ENCODE measurements around the gene TCEA2. TPM values are rescaled to one million over a fixed set of nuclear protein-coding genes. Genes with fewer than 3 reads are reported as not detected.

TCEA2 gene
- total RNA-seq, 1 donor from 2014 or later: 123 TPM

DNA sequence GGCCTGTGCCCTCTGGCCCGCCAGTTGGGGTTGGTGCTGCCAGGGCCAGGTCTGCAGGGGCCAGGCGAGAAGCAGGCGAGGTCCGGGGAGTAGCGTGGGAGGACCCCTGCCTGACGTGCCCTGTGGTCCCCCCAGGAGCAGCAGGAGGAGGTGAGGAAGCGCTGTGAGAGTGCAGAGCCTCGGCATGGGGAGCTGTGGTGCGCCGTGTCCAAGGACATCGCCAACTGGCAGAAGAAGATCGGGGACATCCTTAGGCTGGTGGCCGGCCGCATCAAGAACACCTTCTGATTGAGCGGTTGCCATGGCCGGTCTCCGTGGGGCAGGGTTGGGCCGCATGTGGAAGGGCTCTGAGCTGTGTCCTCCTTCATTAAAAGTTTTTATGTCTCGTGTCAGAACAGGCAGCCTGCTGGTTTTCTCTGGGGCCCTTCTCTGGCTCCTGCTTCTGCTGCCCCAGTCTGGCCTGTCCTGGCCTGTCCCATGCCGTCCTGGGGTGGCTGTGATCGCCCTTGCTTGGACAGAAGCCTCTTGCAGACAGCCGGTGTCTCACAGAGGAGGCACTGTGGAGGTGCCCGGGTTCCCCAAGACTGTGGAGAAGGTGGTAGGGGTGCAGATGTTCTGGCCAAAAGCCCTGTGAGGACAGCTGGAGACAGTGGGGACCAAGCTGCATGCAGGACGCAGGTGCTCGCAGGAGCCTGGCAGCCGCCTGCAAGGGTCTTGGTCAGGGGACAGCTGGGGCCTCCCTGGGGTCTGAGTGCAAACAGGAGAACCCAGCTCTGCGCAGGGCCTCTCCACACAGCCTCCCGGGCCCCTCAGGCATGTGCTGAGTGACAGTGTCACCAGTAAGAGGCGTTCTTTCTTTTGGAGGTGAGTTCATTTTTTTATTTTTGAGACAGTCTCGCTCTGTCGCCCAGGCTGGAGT lies 30.0 kb upstream of the TCEA2 start:
- Mint-ChIP-seq H3K27me3 (ENCODE audit: unreplicated experiment) (peaks cover 17% of the 10 kb centered on the region), H3K36me3 (ENCODE audit: low read depth, unreplicated experiment) (peaks cover 18% of the 10 kb centered on the region), H3K27ac (ENCODE audit: unreplicated experiment) (no peak overlapping the region), H3K4me3 (ENCODE audit: unreplicated experiment) (no peak overlapping the region), H3K4me1 (ENCODE audit: unreplicated experiment) (peaks cover 13% of the 10 kb centered on the region), H3K9me3 (ENCODE audit: unreplicated experiment) (no peaks in the 10 kb centered on the region)
- TF ChIP-seq CTCF (IDR thresholded peaks at IDR 0.05; ENCODE audit: unreplicated experiment): no peak
- DNase-seq (ENCODE audit: low spot score): no peak

- peak overlapping the region; percentile 57 for H3K27ac Mint-ChIP-seq (ENCODE audit: unreplicated experiment)
Measured at GRCh38 chr20:64033981-64034493, 29.0 kb upstream of the TCEA2 start.

DNA sequence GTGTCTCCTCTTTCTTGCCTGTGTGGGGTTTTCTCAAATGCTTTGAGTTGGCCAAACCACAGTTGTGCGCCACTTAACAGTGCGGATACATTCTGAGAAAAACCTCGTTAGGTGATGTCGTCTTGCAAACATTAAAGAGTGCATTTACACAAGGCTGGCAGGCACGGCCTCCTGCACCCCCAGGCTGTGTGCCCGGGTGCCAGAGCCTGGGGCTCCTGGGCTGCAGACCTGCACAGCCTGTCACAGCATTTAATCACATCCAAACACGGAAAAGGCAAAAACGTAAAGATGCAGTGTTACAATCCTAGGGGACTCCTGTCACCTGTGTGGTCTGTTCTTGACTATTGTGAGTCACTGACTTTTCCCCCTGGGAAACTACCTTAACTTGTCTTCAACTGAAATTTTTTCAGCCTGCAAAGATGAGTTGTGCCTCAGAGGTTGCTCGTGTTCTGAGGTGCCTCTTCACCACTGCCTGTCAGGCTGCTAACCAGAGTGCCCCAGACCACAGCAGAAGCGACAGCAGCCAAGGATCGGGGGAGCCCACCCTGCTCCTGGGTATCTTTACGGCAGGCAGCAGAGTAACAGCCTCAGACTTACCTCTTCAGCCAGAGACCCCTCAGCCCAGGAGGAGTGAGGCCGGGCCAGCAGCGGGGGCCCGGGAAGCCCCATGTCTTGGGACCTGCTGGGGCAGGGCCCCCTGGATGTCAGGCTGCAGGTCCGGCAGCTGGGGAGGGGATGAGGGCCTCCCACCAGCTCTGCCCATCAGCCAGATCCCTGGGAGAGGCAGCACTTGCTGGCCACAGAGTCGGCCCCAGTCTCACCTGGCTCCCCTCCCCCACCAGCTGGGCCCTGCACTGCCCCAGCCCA lies 27.7 kb upstream of the TCEA2 start:
- H3K9me3 Mint-ChIP-seq (ENCODE audit: unreplicated experiment): no peaks in the 10 kb centered on the region
- no peak overlapping the region for H3K4me3 Mint-ChIP-seq (ENCODE audit: unreplicated experiment)
- DNase-seq (ENCODE audit: low spot score): no peak
- H3K27me3 Mint-ChIP-seq (ENCODE audit: unreplicated experiment): peaks cover 20% of the 10 kb centered on the region
- H3K4me1 Mint-ChIP-seq (ENCODE audit: unreplicated experiment): peaks cover 23% of the 10 kb centered on the region
- no peak for TF ChIP-seq CTCF (IDR thresholded peaks at IDR 0.05; ENCODE audit: unreplicated experiment)
- H3K36me3 Mint-ChIP-seq (ENCODE audit: low read depth, unreplicated experiment): peaks cover 8% of the 10 kb centered on the region
- peak overlapping the region; percentile 24 for H3K27ac Mint-ChIP-seq (ENCODE audit: unreplicated experiment)

More at GRCh38 chr20:64033981-64034493, 29.0 kb upstream of the TCEA2 start:
- H3K9me3 Mint-ChIP-seq (ENCODE audit: unreplicated experiment): no peaks in the 10 kb centered on the region
- H3K36me3 Mint-ChIP-seq (ENCODE audit: low read depth, unreplicated experiment): peaks cover 17% of the 10 kb centered on the region
- no peak overlapping the region for H3K4me3 Mint-ChIP-seq (ENCODE audit: unreplicated experiment)
- no peak for DNase-seq (ENCODE audit: low spot score)
- peaks cover 14% of the 10 kb centered on the region for H3K27me3 Mint-ChIP-seq (ENCODE audit: unreplicated experiment)
- peaks cover 13% of the 10 kb centered on the region for H3K4me1 Mint-ChIP-seq (ENCODE audit: unreplicated experiment)
- no peak for TF ChIP-seq CTCF (IDR thresholded peaks at IDR 0.05; ENCODE audit: unreplicated experiment)

DNA sequence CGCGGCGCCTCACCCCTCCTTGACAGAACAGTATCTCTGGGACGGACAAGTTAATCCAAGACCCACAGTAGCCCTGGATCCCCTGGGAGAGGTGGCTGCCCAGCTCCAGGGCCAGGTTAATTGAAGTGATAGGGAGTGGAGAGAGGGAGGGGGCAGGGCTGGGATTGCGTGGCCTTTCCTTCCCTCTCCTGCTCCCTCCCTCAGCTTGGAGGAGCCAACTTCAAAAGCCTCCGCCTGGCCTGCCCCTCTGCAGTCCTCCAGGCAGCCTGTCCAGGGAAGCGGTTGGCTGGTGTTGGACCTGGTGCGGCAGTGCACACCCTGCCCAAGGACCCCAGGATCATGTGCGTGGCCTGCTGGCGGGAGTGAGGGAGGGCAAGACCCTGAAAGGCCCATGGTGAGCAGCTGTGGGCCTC lies 27.1 kb upstream of the TCEA2 start, which contains the start of gene C20orf204:
Gene C20orf204, plus strand, starts transcription at position 250 of the 413 bp plus-strand sequence. Its CDS starts 142 bp downstream, at position 392.
- no peaks in the 10 kb centered on the region for H3K9me3 Mint-ChIP-seq (ENCODE audit: unreplicated experiment)
- peaks cover 28% of the 10 kb centered on the region for H3K4me1 Mint-ChIP-seq (ENCODE audit: unreplicated experiment)
- TF ChIP-seq CTCF (IDR thresholded peaks at IDR 0.05; ENCODE audit: unreplicated experiment): no peak
- H3K4me3 Mint-ChIP-seq (ENCODE audit: unreplicated experiment): no peak within 1 kb of the TSS
- H3K27me3 Mint-ChIP-seq (ENCODE audit: unreplicated experiment): peaks cover 20% of the 10 kb centered on the region
- H3K36me3 Mint-ChIP-seq (ENCODE audit: low read depth, unreplicated experiment): peaks cover 4% of the 10 kb centered on the region
- no peak for DNase-seq (ENCODE audit: low spot score)
- peak within 1 kb of the TSS; percentile 52 for H3K27ac Mint-ChIP-seq (ENCODE audit: unreplicated experiment)
